ENCODE measurements around the gene SLMAP. TPM values are rescaled to one million over a fixed set of nuclear protein-coding genes. Genes with fewer than 3 reads are reported as not detected.
A peak's percentile ranks its signal among the peaks of the same experiment; 100 is the strongest.

The SLMAP gene
- total and polyA plus RNA-seq, 5 donors, result 112 to 414 (median 244) TPM

GRCh38 chr3:57962448-57962834 lies 206.3 kb downstream of the SLMAP start:
- intact Hi-C loops (cut with DNase I), result no loop called here
- ATAC-seq, result no peak
- WGBS, result 88% methylated on average over 6 of the region's 6 CpGs

GRCh38 chr3:57963811-57964346 lies 207.8 kb downstream of the SLMAP start:
- H3K4me1 ChIP-seq (ENCODE audit: control insufficient read depth, insufficient read depth, low read length), result no peaks in the 10 kb centered on the region
- peak in 2 of 3 donors; percentile 34 to 41 for DNase-seq
- ATAC-seq, result no peak
- intact Hi-C loops (cut with DNase I), result no loop called here
- no peaks in the 10 kb centered on the region for H3K27me3 ChIP-seq (ENCODE audit: control insufficient read depth, insufficient read depth)
- WGBS, result 53% methylated on average over 7 of the region's 7 CpGs
- no peaks in the 10 kb centered on the region for H3K9me3 ChIP-seq (ENCODE audit: control insufficient read depth, low read length)
- no peak overlapping the region for H3K27ac ChIP-seq (ENCODE audit: low read length)
- no peak overlapping the region for H3K4me3 ChIP-seq (ENCODE audit: low read length)

More at GRCh38 chr3:57962448-57962834, 206.3 kb downstream of the SLMAP start:
- Histone ChIP-seq H3K27ac (ENCODE audit: low read length) (no peak overlapping the region), H3K27me3 (ENCODE audit: control insufficient read depth, insufficient read depth) (no peaks in the 10 kb centered on the region), H3K4me1 (ENCODE audit: control insufficient read depth, insufficient read depth, low read length) (no peaks in the 10 kb centered on the region), H3K9me3 (ENCODE audit: control insufficient read depth, low read length) (no peaks in the 10 kb centered on the region), H3K4me3 (ENCODE audit: low read length) (no peak overlapping the region)
- DNase-seq, result peak in 1 of 3 donors; percentile 2

GRCh38 chr3:57966829-57967228 lies 210.7 kb downstream of the SLMAP start:
- H3K27me3 ChIP-seq (ENCODE audit: control insufficient read depth, insufficient read depth), result no peaks in the 10 kb centered on the region
- peak in 2 of 3 donors; percentile 18 to 57 for DNase-seq
- no peak overlapping the region for H3K4me3 ChIP-seq (ENCODE audit: low read length)
- no peak for ATAC-seq
- H3K9me3 ChIP-seq (ENCODE audit: control insufficient read depth, low read length), result no peaks in the 10 kb centered on the region
- intact Hi-C loops (cut with DNase I), result no loop called here
- H3K4me1 ChIP-seq (ENCODE audit: control insufficient read depth, insufficient read depth, low read length), result no peaks in the 10 kb centered on the region
- no peak overlapping the region for H3K27ac ChIP-seq (ENCODE audit: low read length)
- 31% methylated on average over 4 of the region's 4 CpGs for WGBS

GRCh38 chr3:57967590-57967989 lies 211.5 kb downstream of the SLMAP start:
- 78% methylated on average over 9 of the region's 9 CpGs for WGBS
- H3K27me3 ChIP-seq (ENCODE audit: control insufficient read depth, insufficient read depth), result no peaks in the 10 kb centered on the region
- peak in 2 of 3 donors; percentile 7 for DNase-seq
- no peak for ATAC-seq
- no peak overlapping the region for H3K27ac ChIP-seq (ENCODE audit: low read length)
- H3K4me3 ChIP-seq (ENCODE audit: low read length), result no peak overlapping the region
- intact Hi-C loops (cut with DNase I), result no loop called here
- no peaks in the 10 kb centered on the region for H3K9me3 ChIP-seq (ENCODE audit: control insufficient read depth, low read length)
- H3K4me1 ChIP-seq (ENCODE audit: control insufficient read depth, insufficient read depth, low read length), result no peaks in the 10 kb centered on the region

DNA sequence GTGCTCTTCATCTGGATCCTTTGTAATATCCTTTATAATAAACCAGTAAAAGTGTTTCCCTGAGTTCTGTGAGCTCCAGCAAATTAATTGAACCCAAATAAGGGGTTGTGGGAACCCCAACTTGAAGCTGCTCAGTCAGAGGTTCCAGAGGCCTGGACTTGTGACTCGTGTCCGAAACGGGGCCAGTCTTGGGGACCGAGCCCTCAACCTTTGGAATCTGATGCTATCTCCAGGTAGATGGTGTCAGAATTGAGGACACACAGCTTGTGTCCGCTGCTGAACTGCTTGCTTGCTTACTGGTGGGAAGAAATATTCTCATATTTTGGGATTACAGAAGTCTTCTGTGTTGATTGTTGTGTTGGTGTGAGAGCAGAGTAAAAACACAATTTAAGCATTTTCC lies 212.4 kb downstream of the SLMAP start:
- no peaks in the 10 kb centered on the region for H3K27me3 ChIP-seq (ENCODE audit: control insufficient read depth, insufficient read depth)
- H3K4me3 ChIP-seq (ENCODE audit: low read length), result no peak overlapping the region
- intact Hi-C loops (cut with DNase I), result no loop called here
- peak in 1 of 3 donors; percentile 7 for DNase-seq
- H3K4me1 ChIP-seq (ENCODE audit: control insufficient read depth, insufficient read depth, low read length), result no peaks in the 10 kb centered on the region
- WGBS, result 98% methylated on average over 5 of the region's 5 CpGs
- ATAC-seq, result no peak
- no peaks in the 10 kb centered on the region for H3K9me3 ChIP-seq (ENCODE audit: control insufficient read depth, low read length)
- H3K27ac ChIP-seq (ENCODE audit: low read length), result no peak overlapping the region

DNA sequence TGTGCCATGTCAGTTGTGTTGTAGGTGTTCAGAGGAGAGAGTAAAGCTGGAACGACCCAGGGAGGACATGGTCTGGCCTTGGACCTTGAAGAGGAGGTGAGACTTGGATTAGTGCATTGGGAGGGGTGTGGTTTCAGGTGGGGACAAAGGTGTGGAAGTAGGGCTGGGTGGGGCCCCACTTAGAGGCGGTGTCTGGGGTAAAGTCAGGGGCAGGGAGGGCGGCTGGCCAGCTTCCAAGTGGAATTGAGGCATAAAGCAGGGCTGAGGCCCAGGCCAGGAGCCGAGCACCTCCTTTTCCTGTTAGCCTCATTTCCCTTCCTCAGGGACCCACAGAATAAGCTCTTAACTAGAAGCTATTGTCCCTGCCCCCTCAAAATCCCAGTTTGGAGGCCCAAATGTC lies 215.9 kb downstream of the SLMAP start:
- Histone ChIP-seq H3K27me3 (ENCODE audit: control insufficient read depth, insufficient read depth) (no peaks in the 10 kb centered on the region), H3K4me3 (ENCODE audit: low read length) (no peak overlapping the region), H3K27ac (ENCODE audit: low read length) (peak overlapping the region; percentile 26), H3K4me1 (ENCODE audit: control insufficient read depth, insufficient read depth, low read length) (no peaks in the 10 kb centered on the region), H3K9me3 (ENCODE audit: control insufficient read depth, low read length) (no peaks in the 10 kb centered on the region)
- intact Hi-C loops (cut with DNase I), result no loop called here
- DNase-seq (peak; percentile 42 to 76 (median 63)), ATAC-seq (peak; percentile 10 to 25)
- WGBS, result 67% methylated on average over 4 of the region's 4 CpGs

- Histone ChIP-seq H3K4me1 (ENCODE audit: control insufficient read depth, insufficient read depth, low read length) (no peaks in the 10 kb centered on the region), H3K27ac (ENCODE audit: low read length) (peak overlapping the region; percentile 16), H3K9me3 (ENCODE audit: control insufficient read depth, low read length) (no peaks in the 10 kb centered on the region), H3K4me3 (ENCODE audit: low read length) (no peak overlapping the region), H3K27me3 (ENCODE audit: control insufficient read depth, insufficient read depth) (no peaks in the 10 kb centered on the region)
- intact Hi-C loops (cut with DNase I), result no loop called here
- peak in 2 of 3 donors; percentile 20 for DNase-seq
- no peak for ATAC-seq
- 73% methylated on average over 9 of the region's 9 CpGs for WGBS
Measured at GRCh38 chr3:57972531-57973111, 216.5 kb downstream of the SLMAP start.

DNA sequence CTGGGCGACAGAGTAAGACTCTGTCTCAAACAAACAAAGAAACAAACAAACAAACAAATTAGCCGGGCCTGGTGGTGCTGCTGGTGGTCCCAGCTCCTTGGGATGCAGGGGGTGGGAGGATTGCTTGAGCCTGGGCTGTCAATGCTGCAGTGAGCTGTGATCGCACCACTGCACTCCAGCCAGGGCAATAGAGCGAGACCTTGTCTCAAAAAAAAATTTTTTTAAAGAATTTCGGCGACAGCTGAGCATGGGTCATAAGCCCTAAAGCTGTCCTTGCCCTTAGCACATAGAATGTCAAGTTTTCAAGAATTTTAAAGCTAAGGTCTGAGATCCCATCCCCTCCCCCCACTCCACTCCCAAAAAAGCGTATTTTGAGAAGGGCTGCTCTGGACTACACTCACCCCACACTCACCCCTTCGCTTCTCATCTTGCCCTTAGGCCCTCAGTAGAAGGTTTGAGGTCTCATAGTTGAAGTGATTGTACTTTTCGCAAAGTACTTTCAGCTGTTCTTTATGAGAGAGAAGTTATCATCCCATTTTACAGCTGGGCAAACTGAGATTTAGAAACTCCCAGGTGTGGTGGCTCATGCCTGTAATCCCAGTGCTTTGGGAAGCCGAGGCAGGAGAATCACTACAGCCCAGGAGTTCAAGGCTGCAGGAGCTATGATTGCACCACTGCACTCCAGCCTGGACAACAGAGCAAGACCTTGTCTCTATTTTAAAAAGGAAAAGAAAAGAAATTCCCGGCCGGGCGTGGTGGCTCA lies 217.8 kb downstream of the SLMAP start:
- no peaks in the 10 kb centered on the region for H3K4me1 ChIP-seq (ENCODE audit: control insufficient read depth, insufficient read depth, low read length)
- no peak for ATAC-seq
- H3K9me3 ChIP-seq (ENCODE audit: control insufficient read depth, low read length), result no peaks in the 10 kb centered on the region
- H3K27me3 ChIP-seq (ENCODE audit: control insufficient read depth, insufficient read depth), result no peaks in the 10 kb centered on the region
- DNase-seq, result peak in 1 of 3 donors; percentile 13
- intact Hi-C loops (cut with DNase I), result no loop called here
- no peak overlapping the region for H3K4me3 ChIP-seq (ENCODE audit: low read length)
- H3K27ac ChIP-seq (ENCODE audit: low read length), result no peak overlapping the region
- 99% methylated on average over 13 of the region's 13 CpGs for WGBS

DNA sequence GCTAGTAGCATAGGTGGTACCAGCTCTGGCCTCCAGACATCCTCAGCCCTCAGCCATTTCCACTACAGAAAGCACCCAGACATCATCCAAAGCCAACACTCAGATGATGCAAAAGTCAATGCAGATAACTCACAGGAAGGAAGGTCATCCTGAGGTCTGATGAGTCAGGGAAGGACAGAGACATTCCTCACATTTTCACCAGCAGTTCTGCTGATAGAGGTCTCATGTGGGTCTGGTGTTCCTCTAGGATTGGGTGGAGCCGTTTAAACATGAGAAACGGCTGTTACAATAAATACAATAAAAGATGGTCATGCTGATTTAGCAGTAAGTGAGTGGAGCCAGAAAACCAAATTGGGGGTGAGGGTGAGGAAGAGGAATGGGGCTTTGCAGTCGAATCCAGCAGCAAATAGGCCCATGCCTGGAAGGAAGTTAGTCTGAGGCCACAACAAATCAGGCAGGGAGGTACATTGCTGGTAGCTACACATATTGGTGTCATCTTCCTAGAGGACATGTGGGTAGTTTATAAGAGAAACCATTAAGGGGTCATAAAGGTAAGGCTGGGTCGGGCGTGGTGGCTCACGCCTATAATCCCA lies 218.8 kb downstream of the SLMAP start:
- H3K27ac ChIP-seq (ENCODE audit: low read length), result no peak overlapping the region

GRCh38 chr3:57977818-57978235 lies 221.7 kb downstream of the SLMAP start:
- H3K9me3 ChIP-seq (ENCODE audit: control insufficient read depth, low read length), result no peaks in the 10 kb centered on the region
- H3K27ac ChIP-seq (ENCODE audit: low read length), result peak overlapping the region; percentile 30
- no peaks in the 10 kb centered on the region for H3K27me3 ChIP-seq (ENCODE audit: control insufficient read depth, insufficient read depth)
- WGBS, result 62% methylated on average over 4 of the region's 4 CpGs
- intact Hi-C loops (cut with DNase I), result no loop called here
- H3K4me3 ChIP-seq (ENCODE audit: low read length), result no peak overlapping the region
- H3K4me1 ChIP-seq (ENCODE audit: control insufficient read depth, insufficient read depth, low read length), result no peaks in the 10 kb centered on the region
- DNase-seq (peak in 1 of 3 donors; percentile 11), ATAC-seq (no peak)

More for the DNA sequence above, 218.8 kb downstream of the SLMAP start:
- ATAC-seq, result peak; percentile 63 to 90
- no peaks in the 10 kb centered on the region for H3K4me1 ChIP-seq (ENCODE audit: control insufficient read depth, insufficient read depth, low read length)
- H3K9me3 ChIP-seq (ENCODE audit: control insufficient read depth, low read length), result no peaks in the 10 kb centered on the region
- WGBS, result 58% methylated on average over 6 of the region's 6 CpGs
- intact Hi-C loops (cut with DNase I), result no loop called here
- no peaks in the 10 kb centered on the region for H3K27me3 ChIP-seq (ENCODE audit: control insufficient read depth, insufficient read depth)
- H3K4me3 ChIP-seq (ENCODE audit: low read length), result no peak overlapping the region
- peak in 1 of 3 donors; percentile 16 for DNase-seq

DNA sequence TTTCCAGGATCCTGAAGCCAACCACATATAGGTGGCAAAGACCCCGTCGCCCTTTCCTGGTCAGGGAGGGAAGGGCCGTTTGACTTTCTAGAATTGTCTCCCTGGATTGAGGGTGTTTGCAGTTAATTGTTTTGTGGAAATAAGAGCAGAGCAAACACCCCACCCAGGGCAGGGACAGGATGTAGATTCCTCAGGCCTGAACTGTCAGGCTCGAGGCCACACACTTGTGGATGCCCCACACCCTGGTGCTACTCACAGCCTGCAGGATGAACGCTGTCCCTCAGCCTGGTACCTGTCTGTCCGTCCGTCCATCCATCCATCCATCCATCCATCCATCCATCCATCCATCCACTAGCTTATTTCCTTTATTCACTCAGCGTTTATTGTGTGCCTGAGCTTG lies 222.2 kb downstream of the SLMAP start:
- ATAC-seq (peak; percentile 52 to 54), DNase-seq (peak in 1 of 3 donors; percentile 62)
- no peak overlapping the region for H3K27ac ChIP-seq (ENCODE audit: low read length)
- H3K9me3 ChIP-seq (ENCODE audit: control insufficient read depth, low read length), result no peaks in the 10 kb centered on the region
- intact Hi-C loops (cut with DNase I), result no loop called here
- no peaks in the 10 kb centered on the region for H3K27me3 ChIP-seq (ENCODE audit: control insufficient read depth, insufficient read depth)
- 64% methylated on average over 8 of the region's 8 CpGs for WGBS
- peaks cover 4% of the 10 kb centered on the region for H3K4me1 ChIP-seq (ENCODE audit: control insufficient read depth, insufficient read depth, low read length)
- no peak overlapping the region for H3K4me3 ChIP-seq (ENCODE audit: low read length)
